Measurements from ENCODE around the gene TNNT3.

The TNNT3 gene

DNA sequence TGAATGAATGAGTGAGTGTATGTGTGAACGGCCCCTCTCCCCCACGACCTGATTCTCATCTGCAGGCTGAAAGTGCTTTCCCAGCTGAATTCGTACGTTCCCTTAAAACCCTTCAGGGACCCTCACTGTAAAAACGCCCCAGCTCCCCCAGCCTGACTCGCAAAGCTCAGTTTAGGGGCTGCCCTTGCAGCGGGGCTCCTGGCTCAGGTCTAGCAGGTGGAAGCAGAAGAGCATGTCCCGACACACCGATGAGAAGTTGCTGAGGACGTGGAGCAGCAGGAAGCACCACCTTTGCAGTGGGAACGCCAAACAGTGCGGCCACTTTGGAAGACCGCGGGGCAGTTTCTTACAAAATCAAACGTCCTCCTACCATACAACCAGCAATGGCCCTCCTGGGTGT lies 24.1 kb downstream of the TNNT3 start:
- no peak overlapping the region for H3K4me3 ChIP-seq (ENCODE audit: low read depth in 1 of 2, low read length in 2 of 2)
- peaks cover 0 to 8% of the 10 kb centered on the region in 2 donors for H3K4me1 ChIP-seq (ENCODE audit: control insufficient read depth in 1 of 2, insufficient read depth in 2 of 2, low read length in 2 of 2)
- no peaks in the 10 kb centered on the region for H3K27me3 ChIP-seq (ENCODE audit: low read depth, low read length)
- H3K9me3 ChIP-seq (ENCODE audit: control insufficient read depth in 1 of 2, low read length in 2 of 2) = no peaks in the 10 kb centered on the region
- no peak overlapping the region for H3K27ac ChIP-seq (ENCODE audit: low read length)
- no peaks in the 10 kb centered on the region for H3K36me3 ChIP-seq (ENCODE audit: control insufficient read depth in 1 of 2, insufficient read depth in 2 of 2, low read length in 2 of 2)

GRCh38 chr11:1943977-1944376 lies 24.5 kb downstream of the TNNT3 start:
- Histone ChIP-seq H3K9me3 (ENCODE audit: control insufficient read depth in 1 of 2, low read length in 2 of 2) (no peaks in the 10 kb centered on the region), H3K4me1 (ENCODE audit: control insufficient read depth in 1 of 2, insufficient read depth in 2 of 2, low read length in 2 of 2) (peaks cover 0 to 4% of the 10 kb centered on the region in 2 donors), H3K4me3 (ENCODE audit: low read depth in 1 of 2, low read length in 2 of 2) (no peak overlapping the region), H3K27me3 (ENCODE audit: low read depth, low read length) (no peaks in the 10 kb centered on the region), H3K27ac (ENCODE audit: low read length) (no peak overlapping the region), H3K36me3 (ENCODE audit: control insufficient read depth in 1 of 2, insufficient read depth in 2 of 2, low read length in 2 of 2) (no peaks in the 10 kb centered on the region)

GRCh38 chr11:1946812-1947484 lies 27.4 kb downstream of the TNNT3 start, which contains the start of gene MRPL23:
MRPL23 (plus strand) TSS chr11:1947332; CDS start chr11:1947363, 31 bp downstream.
- no peaks in the 10 kb centered on the region for H3K27me3 ChIP-seq (ENCODE audit: low read depth, low read length)
- no peaks in the 10 kb centered on the region for H3K9me3 ChIP-seq (ENCODE audit: control insufficient read depth in 1 of 2, low read length in 2 of 2)

DNA sequence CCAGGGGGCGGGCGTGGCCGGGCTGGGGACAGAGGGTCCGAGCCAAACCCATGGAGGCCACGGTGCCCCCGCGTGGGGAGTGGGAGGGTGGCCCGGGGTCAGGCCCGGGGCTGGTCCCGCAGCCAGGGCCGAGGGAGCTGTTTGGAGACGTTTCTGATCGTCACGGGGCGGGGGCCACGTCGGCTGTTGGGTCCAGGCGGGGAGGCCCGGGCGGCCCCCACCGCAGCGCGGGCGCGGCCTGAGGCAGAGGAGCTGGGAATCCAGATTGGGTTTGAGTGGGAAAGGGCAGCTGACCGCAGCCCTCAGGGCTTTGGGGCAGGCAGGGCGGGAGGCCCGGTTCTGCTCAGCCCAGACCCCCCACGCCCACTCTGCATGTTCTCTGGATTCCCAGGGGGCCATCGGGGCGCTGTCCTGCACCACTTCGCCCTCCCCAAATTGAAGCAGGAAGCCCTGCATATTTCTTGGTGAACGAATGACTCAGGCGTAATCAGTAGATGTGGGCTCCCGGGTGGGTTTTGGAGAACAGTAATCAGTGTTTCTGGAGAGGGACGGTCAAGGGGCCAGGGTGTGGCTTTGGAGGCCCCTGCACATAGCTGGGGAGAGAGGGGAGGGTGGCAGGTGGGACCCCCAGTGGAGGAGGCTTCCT lies 28.2 kb downstream of the TNNT3 start:
- Histone ChIP-seq H3K27ac (ENCODE audit: low read length) (no peak overlapping the region), H3K4me3 (ENCODE audit: low read depth in 1 of 2, low read length in 2 of 2) (no peak overlapping the region), H3K36me3 (ENCODE audit: control insufficient read depth in 1 of 2, insufficient read depth in 2 of 2, low read length in 2 of 2) (no peaks in the 10 kb centered on the region), H3K27me3 (ENCODE audit: low read depth, low read length) (no peaks in the 10 kb centered on the region), H3K4me1 (ENCODE audit: control insufficient read depth in 1 of 2, insufficient read depth in 2 of 2, low read length in 2 of 2) (no peaks in the 10 kb centered on the region), H3K9me3 (ENCODE audit: control insufficient read depth in 1 of 2, low read length in 2 of 2) (no peaks in the 10 kb centered on the region)

More at GRCh38 chr11:1946812-1947484, 27.4 kb downstream of the TNNT3 start, which contains the start of gene MRPL23:
- Histone ChIP-seq H3K36me3 (ENCODE audit: control insufficient read depth in 1 of 2, insufficient read depth in 2 of 2, low read length in 2 of 2) (no peaks in the 10 kb centered on the region), H3K27ac (ENCODE audit: low read length) (no peak within 1 kb of the TSS), H3K4me3 (ENCODE audit: low read depth in 1 of 2, low read length in 2 of 2) (no peak within 1 kb of the TSS), H3K4me1 (ENCODE audit: control insufficient read depth in 1 of 2, insufficient read depth in 2 of 2, low read length in 2 of 2) (no peaks in the 10 kb centered on the region)

GRCh38 chr11:1948389-1948788 lies 28.9 kb downstream of the TNNT3 start:
- Histone ChIP-seq H3K9me3 (ENCODE audit: control insufficient read depth in 1 of 2, low read length in 2 of 2) (no peaks in the 10 kb centered on the region), H3K27ac (ENCODE audit: low read length) (no peak overlapping the region), H3K4me3 (ENCODE audit: low read depth in 1 of 2, low read length in 2 of 2) (no peak overlapping the region), H3K4me1 (ENCODE audit: control insufficient read depth in 1 of 2, insufficient read depth in 2 of 2, low read length in 2 of 2) (no peaks in the 10 kb centered on the region), H3K36me3 (ENCODE audit: control insufficient read depth in 1 of 2, insufficient read depth in 2 of 2, low read length in 2 of 2) (no peaks in the 10 kb centered on the region), H3K27me3 (ENCODE audit: low read depth, low read length) (no peaks in the 10 kb centered on the region)

GRCh38 chr11:1949302-1949701 lies 29.8 kb downstream of the TNNT3 start:
- Histone ChIP-seq H3K4me3 (ENCODE audit: low read depth in 1 of 2, low read length in 2 of 2) (no peak overlapping the region), H3K27ac (ENCODE audit: low read length) (no peak overlapping the region), H3K4me1 (ENCODE audit: control insufficient read depth in 1 of 2, insufficient read depth in 2 of 2, low read length in 2 of 2) (no peaks in the 10 kb centered on the region), H3K36me3 (ENCODE audit: control insufficient read depth in 1 of 2, insufficient read depth in 2 of 2, low read length in 2 of 2) (no peaks in the 10 kb centered on the region), H3K27me3 (ENCODE audit: low read depth, low read length) (no peaks in the 10 kb centered on the region), H3K9me3 (ENCODE audit: control insufficient read depth in 1 of 2, low read length in 2 of 2) (no peaks in the 10 kb centered on the region)

DNA sequence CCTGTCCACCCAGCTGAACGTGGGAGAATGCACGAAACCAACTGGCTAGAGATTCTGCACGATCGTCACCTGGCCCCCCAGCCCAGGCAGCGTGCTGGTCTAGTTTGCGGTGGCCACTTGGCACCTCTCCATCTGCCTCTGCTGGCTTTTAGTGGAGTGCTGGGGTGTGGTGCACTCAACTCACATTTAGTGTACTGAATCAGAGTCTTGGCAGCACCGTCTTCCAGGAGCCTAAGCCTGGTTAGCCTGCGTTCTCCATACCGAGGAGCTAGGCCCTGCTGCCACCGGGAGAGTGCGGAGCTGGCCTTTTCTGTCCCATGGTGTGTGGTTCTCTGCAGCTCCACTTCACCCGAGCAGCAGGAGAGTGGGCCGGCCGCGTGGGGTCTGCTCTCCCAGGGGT lies 30.4 kb downstream of the TNNT3 start:
- H3K36me3 ChIP-seq (ENCODE audit: control insufficient read depth in 1 of 2, insufficient read depth in 2 of 2, low read length in 2 of 2) = no peaks in the 10 kb centered on the region
- no peaks in the 10 kb centered on the region for H3K9me3 ChIP-seq (ENCODE audit: control insufficient read depth in 1 of 2, low read length in 2 of 2)
- H3K4me3 ChIP-seq (ENCODE audit: low read depth in 1 of 2, low read length in 2 of 2) = no peak overlapping the region
- no peaks in the 10 kb centered on the region for H3K4me1 ChIP-seq (ENCODE audit: control insufficient read depth in 1 of 2, insufficient read depth in 2 of 2, low read length in 2 of 2)
- no peaks in the 10 kb centered on the region for H3K27me3 ChIP-seq (ENCODE audit: low read depth, low read length)
- H3K27ac ChIP-seq (ENCODE audit: low read length) = no peak overlapping the region

DNA sequence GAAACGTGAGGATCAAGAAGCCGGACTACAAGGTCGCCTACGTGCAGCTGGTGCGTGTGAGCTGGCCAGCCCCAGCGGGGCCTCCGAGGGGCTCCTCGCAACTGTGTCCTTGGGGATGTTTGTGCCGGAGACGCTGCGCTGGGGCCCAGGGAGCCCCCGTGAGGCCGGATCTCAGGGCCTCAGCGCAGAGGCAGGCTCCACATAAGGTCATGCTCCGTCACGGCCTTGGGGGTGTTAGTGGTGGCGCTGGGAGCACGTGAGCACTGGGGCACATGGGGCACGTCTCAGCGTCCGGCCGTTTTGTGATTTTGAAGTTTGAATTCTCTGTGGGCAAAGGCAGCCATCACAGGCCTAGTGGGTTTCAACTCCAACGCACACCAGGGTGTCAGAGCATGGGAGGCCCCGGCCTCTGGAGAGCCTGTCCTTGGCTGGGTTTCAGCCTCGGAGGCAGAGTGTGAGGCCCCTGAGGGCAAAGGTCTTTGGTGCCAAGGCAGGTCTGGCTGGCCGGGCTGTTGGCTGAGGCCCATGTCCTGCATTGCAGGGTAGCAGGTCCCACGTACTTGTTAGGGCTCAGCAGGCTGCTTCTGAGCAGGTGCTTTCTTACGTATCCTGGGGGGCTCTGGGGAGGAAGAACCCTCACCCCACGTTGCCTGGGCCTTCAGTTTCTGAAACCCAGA lies 33.4 kb downstream of the TNNT3 start:
- no peaks in the 10 kb centered on the region for H3K9me3 ChIP-seq (ENCODE audit: control insufficient read depth in 1 of 2, low read length in 2 of 2)
- H3K4me3 ChIP-seq (ENCODE audit: low read depth in 1 of 2, low read length in 2 of 2) = no peak overlapping the region
- H3K36me3 ChIP-seq (ENCODE audit: control insufficient read depth in 1 of 2, insufficient read depth in 2 of 2, low read length in 2 of 2) = no peaks in the 10 kb centered on the region
- H3K4me1 ChIP-seq (ENCODE audit: control insufficient read depth in 1 of 2, insufficient read depth in 2 of 2, low read length in 2 of 2) = no peaks in the 10 kb centered on the region
- no peaks in the 10 kb centered on the region for H3K27me3 ChIP-seq (ENCODE audit: low read depth, low read length)
- no peak overlapping the region for H3K27ac ChIP-seq (ENCODE audit: low read length)

DNA sequence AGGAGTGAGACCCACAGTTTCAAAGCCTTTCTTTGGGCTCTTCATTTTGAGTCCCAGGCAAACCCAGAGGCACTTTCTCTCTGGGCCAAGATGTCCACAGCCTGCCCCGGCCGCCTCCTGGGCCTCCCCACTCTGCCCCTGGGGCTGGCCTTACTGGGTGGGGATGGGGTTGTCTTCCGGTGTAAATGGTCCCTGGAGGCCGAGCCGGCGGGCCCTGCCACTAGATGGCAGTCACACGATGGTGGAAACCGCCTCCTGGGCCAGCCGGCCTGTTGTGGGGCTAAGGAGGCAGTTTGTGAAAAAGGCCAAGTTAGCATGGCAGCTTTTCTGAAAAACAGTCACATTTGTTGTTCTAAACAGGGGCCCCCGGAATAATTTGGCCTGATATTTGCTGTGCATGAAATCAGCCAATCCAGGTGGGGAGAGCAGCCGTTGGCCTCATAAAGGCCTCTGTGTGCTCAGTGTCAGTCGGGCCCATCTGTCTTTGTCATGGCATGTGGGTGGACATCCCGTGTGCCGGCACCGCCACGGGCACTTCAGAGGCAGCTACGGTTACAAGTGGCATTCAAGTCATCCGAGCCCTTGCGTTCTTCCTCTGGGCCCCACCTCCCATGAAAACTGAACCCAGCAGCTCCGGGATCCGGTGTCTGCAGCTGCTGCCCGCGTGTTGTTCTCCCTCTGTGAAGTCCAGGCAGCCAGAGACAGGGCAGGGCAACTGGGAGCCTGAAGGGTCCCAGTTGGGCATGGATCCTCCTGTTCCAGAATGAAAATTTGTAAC lies 34.2 kb downstream of the TNNT3 start:
- Histone ChIP-seq H3K4me1 (ENCODE audit: control insufficient read depth in 1 of 2, insufficient read depth in 2 of 2, low read length in 2 of 2) (no peaks in the 10 kb centered on the region), H3K9me3 (ENCODE audit: control insufficient read depth in 1 of 2, low read length in 2 of 2) (no peaks in the 10 kb centered on the region), H3K36me3 (ENCODE audit: control insufficient read depth in 1 of 2, insufficient read depth in 2 of 2, low read length in 2 of 2) (no peaks in the 10 kb centered on the region), H3K27ac (ENCODE audit: low read length) (no peak overlapping the region), H3K4me3 (ENCODE audit: low read depth in 1 of 2, low read length in 2 of 2) (no peak overlapping the region), H3K27me3 (ENCODE audit: low read depth, low read length) (no peaks in the 10 kb centered on the region)

DNA sequence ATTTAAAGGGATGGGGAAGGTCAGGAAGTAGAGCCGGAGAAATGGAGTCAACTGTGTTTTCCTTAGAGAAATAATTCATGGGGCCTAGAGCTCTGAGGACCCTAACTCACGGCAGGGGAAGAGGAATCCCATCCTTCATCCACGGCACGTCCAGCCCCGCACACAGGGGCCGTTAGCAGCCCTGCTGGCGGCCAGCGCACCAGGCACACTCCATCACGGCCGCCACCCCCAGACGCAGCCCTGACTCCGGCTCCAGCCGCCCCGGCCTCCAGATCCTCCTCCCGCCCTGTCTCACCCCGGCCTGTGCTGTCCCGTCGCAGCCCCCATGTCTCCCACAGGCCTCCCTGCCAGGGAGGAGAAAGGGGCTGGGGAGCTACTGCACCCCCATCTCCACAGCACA lies 38.9 kb downstream of the TNNT3 start:
- Histone ChIP-seq H3K4me3 (ENCODE audit: low read depth in 1 of 2, low read length in 2 of 2) (no peak overlapping the region), H3K36me3 (ENCODE audit: control insufficient read depth in 1 of 2, insufficient read depth in 2 of 2, low read length in 2 of 2) (no peaks in the 10 kb centered on the region), H3K4me1 (ENCODE audit: control insufficient read depth in 1 of 2, insufficient read depth in 2 of 2, low read length in 2 of 2) (no peaks in the 10 kb centered on the region), H3K27me3 (ENCODE audit: low read depth, low read length) (no peaks in the 10 kb centered on the region), H3K9me3 (ENCODE audit: control insufficient read depth in 1 of 2, low read length in 2 of 2) (no peaks in the 10 kb centered on the region), H3K27ac (ENCODE audit: low read length) (no peak overlapping the region)

DNA sequence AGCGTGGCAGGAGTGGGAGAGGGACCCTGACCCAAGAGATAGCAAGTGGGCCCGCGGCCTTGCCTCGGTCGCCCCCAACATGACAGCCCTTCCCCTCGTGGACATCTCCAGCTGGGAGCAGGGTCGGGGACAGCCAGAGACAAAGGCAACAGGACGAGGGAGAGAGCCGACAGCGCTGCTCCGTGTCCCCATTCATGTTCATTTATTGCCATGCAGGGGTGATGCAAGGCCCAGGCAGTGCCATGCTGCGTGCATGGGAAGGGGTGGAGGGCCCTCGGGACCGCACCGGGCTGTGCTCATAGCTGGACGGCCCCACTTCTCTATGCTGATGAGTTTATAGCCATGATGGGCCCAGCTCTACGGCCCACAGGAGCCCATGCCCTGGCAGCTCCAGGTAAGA lies 40.3 kb downstream of the TNNT3 start:
- no peaks in the 10 kb centered on the region for H3K9me3 ChIP-seq (ENCODE audit: control insufficient read depth in 1 of 2, low read length in 2 of 2)
- H3K27ac ChIP-seq (ENCODE audit: low read length) = no peak overlapping the region
- H3K36me3 ChIP-seq (ENCODE audit: control insufficient read depth in 1 of 2, insufficient read depth in 2 of 2, low read length in 2 of 2) = no peaks in the 10 kb centered on the region
- H3K27me3 ChIP-seq (ENCODE audit: low read depth, low read length) = no peaks in the 10 kb centered on the region
- no peaks in the 10 kb centered on the region for H3K4me1 ChIP-seq (ENCODE audit: control insufficient read depth in 1 of 2, insufficient read depth in 2 of 2, low read length in 2 of 2)
- no peak overlapping the region for H3K4me3 ChIP-seq (ENCODE audit: low read depth in 1 of 2, low read length in 2 of 2)
